SIG-M5 (cell line): ENCODE results near the gene MAGI1.
"Not testable (repeated sequence)": the region's sequence is repeated elsewhere in the genome, so short reads cannot be mapped to it uniquely, and the experiment has no call there.

Source experiments
- DNase-seq: peaks from one replicate; lab custom pipeline; 2025; lab: John Stamatoyannopoulos, UW

Gene MAGI1

DNA sequence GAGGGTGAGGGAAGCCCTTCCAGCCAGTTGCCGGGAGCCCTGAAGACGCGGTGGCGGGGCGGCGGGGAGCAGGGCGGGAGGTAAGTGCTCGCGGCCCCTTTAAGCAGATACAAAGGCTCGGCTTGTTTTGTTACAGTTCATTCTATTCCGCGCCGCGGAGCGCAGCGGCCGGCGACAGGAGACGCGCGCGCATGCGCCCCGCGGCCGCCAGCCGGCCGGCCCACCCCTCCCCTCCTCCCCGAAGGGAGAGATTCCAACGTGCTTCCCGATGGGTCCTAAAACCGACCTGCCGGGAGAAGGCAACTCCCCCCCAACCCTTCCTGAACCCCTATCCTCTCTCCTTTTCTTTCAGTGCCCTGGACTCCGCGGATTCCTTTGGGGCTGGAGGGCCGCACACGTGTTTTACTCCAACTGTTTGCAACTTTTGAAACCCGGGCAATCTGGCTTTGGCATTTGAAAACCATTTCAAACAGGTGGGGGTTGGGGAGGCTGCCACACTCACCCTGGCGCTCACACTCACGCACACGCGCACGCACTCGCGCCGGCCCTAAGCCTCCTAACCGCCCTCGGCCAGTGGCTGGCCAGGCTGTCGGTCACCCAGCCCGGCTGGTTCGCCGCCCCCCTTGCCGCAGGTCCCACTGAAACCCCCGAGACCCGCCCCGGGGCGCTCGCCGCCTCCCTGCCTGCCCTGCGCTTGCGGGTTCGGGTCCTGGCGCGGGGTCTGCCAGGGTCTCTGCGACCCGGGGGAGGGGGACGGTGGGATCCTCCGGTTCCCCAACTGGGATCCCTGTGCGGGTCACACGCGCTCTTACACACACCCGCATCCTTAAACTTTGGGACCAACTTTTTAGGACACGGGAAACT is at the start of gene MAGI1:
Gene MAGI1 (minus strand): TSS at position 193 of the 864 bp plus-strand sequence. CDS start 610 bp downstream, outside the sequence.
- DNase-seq, result no peak

DNA sequence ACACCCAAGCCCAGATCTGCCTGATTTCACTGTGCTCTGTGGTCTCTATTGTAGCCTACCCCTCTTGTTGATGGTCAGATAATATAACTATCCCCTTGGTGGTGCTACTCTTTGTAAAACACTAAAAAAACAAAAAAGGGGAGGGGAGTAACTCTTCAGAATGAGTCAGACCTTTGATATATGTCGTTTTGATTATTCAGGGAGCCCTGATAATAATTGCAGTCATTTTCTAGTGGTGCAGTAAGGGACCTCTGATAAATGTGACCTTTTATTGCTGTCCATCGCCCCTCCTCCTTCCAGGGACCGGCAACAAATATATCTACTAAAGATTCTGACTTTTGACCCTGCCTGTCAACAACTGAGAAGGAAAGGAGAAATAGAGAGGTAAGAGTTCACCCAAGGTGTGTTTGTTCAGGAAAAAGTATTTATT is 45.1 kb upstream of the MAGI1 start:
- DNase-seq, result no peak

DNA sequence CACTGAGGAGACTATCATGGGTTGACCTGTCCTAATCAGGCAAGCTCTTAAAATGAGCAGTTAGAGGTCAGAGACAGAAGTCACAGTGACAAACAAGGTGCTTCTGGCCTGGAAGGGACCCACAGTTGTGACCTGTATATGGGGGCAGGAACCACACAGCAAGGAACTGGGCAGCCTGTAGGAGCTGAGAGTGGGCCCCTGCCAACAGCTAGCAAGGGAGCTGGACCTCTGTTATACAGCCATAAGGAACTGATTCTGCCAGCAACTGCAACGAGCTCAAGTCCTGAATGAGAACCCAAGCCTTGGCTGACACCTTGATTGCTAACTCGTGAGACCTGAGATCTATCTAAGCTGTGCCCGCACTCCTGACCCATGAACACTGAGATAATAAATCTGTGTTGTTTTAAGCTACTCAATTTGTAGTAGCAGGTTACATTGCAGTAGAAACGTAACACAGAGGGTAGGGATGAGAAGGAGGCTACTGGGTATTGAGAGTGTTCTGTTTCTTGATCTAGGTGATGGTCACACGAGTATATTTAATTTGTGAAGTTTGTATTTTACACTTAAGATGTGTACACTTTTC is 44.5 kb upstream of the MAGI1 start:
- no peak for DNase-seq

DNA sequence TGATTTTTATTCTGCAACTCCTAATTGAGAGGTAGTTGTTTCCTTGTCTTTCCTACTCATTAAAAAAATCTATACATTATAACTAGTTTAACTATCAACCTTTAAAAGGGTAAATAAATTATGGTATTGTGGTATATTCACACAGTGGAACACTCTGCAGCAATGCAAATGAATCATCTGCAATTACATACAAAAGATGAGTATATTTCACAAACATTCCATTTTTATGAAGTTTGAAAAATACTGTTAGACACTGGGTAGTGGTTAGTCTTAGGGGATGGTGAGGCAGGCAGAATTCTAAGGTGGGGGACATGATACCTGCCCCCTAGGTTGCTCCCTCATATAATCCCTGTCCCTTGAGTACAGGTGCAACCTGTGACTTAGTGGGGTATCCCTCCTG is 44.0 kb upstream of the MAGI1 start:
- no peak for DNase-seq

DNA sequence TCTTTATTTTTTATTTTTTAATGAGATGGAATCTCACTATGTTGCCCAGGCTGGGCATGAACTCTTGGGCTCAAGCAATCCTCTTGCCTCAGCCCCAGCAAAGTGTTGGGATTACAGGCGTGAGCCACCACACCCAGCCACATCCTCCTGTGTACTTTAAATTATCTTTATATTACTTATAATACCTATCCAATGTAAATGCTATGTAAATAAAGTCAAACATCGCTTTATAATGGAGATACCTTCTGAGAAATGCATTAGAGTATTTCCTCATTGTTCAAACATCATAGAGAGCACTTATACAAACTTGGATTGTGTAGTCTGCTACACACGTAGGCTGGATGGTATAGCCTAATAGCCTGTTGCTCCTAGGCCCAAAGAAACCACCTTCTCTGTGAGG is 41.4 kb upstream of the MAGI1 start:
- DNase-seq, result no peak

DNA sequence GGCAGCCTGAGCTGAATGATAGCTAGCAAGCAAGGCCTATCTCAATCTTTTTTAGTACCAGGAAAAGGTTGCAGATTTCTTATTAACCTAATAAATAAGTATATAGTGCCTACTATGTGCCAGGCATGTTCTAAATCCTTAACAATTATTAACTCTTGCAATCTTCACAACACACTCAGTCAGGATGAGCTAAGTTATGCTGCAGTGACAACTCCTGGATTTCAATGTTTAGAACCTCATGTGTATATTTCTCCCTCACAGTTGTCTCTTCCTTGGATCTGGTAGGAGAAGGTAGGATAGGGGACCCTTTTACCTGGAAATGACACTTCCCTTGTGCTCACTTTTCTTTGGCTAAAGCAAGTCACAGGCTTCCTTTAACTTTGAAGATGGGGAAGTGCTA is 39.3 kb upstream of the MAGI1 start:
- no peak for DNase-seq

DNA sequence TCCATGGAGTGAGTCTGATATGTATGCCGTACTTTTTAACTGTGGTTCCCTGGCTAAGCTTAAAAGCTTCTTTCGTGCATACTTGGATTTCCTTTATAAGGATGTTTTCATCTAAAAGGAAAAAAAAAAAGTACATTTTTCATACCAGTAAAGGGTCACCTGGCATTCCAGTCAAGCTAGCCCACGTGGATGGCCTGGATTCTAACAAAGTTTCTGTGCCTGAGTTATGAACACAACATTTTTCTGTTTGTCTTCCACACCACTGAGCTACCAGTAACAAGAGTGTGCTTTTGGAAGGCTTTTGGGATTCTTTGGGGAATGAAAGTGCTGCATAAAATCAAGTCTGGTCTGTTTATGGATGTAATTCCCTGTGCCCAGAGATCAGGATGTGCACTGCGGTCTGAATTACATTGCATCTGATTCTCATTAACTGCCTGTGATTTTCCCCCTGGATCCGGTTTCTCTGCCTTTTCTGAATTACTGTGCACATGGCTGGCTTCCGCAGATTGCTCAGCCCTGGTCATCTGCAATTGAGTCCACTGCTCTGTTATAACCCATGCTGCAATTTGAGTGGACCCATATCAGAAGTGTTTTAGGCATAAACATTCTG is 38.2 kb upstream of the MAGI1 start:
- no peak for DNase-seq

DNA sequence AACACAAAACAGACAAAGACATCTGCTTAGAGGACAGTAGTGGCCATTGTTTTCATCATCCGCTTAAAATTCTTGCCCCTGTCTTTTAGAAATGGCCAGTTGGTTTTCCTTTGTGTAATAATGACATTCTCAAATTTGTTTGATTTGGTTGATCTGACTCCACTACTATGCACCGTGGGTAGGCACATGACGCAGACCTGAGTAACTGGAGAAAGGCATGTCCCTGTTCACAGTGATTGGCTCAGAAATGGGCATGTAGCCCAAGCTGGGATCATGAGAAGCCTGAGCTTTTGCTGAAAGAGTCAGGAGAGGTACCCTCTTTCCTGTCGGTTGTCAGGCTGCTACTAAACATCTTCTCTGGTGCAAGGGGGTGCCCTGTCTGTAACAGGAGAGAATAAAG is 36.6 kb upstream of the MAGI1 start:
- no peak for DNase-seq

DNA sequence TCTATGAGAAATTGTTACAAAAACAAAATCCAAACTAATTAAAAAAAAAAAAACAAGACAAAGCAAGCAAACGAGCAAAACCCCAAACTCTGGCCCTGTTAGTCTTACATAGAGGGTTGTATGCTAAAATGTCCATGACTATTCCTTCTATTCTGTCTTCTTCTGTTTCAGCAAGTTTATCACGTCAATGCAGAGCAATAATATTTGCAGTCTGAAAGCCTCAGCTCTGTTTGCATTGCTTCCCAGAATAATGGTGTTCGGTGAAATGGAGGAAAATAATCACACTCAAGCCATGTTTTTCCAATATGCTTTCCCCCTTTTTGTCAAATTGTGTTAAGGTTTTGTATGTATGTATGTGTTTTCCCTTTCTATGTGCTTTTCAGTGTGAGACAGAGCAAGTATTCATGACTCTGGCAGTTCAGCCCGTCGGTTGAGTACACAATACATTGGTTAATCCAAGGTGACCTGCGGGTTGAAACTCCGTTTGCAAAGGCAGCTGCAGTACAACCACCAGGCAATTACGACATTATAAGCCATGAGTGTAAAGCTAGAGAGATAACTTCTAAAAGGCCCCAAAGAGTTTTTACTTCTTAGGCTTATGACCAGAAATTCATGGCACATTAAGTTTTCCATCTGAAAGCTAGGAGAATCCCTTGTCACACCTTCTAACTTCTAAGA is 34.9 kb upstream of the MAGI1 start:
- DNase-seq, result no peak

DNA sequence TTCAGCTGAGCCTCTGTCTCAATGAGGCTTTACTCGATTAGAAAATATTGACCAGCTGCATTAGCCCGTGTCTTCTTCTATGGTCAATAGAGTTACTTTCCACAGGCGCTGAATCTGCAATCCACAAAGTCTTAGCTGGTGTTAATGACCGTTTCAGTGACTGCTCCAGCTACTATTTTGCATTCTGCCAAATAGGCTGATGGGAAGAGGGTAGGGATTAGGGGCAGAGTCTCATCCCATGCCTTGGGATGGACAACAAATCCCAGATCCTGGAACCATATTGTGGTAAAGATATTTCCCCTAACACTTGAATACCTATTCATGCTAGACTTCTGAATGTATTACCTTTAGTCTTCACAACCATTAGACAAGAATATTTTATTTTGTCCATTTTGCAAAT is 29.5 kb upstream of the MAGI1 start:
- no peak for DNase-seq

DNA sequence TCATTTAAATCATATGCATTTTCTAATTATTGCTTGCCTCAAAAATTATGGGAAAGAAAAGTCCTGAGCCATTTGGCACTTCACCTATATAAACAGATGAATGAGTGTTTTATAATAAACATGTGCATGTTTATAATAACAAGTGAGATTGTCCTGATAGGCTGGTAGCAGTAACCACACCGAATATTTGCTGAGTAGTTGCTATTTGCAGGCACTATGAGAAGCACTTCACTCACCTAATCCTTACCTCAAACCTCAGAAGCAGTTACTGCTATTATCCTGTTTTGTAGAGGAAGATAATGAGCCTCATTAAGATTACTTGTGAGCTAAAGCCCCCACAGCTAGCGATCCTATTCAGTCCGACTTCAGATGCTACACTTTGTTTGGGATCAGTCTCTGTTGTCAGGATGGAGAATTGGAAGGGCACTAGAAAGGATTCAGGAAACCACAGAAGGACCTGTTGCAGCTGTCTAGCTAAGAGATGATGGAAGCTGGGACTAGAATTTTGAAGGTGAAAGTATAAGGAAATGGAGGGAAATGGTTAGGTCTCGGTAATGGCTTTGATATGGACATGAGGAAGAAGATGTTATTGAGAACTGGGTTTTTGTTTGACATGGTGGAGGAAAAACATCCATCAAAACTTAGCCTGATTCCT is 28.4 kb upstream of the MAGI1 start:
- no peak for DNase-seq

DNA sequence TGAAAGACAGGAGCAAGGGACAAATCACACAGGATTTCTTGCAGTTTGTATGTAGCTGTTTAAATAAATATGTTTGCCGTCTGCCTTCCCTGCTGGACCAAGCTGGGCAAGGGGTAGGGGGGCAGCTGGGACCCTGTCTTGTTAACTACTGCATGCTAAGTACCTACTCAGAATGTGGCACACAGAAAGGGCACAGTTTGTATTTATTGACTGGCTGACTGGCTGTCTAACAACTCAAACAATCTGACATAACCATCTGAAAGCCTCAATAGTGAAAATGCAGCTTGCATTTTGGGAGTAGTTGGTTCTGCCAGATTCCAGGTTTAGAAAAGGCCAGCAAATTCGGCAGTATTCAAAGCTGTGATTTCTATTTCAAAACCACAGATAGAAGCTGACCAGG is 16.6 kb upstream of the MAGI1 start:
- DNase-seq, result no peak

DNA sequence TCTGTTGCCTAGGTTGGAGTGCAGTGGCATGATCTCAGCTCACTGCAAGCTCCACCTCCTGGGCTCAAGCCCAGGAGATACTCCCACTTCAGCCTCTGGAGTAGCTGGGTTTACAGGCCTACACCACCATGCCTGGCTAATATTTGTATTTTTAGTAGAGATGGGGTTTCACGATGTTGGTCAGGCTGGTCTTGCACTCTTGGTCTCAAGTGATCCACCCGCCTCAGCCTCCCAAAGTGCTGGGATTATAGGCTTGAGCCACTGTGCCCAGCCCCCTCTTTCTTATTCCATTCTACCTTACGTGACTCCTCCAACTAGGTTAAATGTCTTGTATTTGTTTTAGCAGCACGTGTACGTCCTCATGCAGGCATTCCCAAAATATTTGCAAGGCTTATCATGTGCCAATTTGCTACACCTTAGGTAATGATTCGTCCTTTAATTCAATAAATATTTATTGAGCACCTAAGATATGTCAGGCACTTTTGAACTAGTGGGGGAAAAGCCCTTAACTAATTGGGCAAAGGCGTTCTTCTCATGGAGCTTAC is 14.9 kb upstream of the MAGI1 start:
- no peak for DNase-seq

DNA sequence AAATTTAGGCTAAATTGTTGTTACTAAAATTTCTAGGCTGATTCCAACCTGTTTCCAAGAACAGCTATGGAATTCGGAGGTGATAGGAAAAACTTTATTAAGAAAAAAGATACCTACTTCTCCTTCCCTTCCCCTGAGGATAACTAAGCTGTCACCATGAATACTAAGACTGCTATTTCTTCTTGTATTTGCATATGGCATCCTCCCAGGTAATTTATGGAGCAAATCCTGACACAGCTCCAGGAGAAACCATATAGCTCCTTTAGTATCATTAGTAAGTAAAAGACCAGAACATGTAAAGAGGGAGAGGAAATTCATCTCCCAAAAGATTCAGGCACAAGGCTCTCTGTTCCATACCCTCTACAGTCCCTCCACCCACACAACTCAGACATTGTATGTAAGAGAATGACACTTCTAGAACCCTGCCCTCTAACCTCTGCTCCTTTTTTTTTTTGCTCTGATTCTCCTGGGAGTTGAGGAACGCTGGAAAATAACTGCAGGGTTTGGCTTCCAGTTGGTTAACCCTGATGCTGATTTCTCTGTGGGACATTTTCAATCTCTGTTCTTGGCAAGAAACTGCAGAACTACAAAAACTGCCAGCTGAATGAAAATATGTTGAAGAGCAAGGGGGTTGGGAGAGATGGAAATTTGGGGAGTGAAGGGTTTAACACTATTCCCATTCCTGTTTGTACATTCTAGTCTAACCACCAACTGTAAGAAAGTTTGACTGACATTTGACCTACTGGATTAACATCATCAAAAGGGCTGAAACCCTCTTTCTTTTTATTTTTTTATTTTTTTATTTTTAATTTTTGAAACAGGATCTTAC is 14.2 kb upstream of the MAGI1 start:
- DNase-seq, result no peak

DNA sequence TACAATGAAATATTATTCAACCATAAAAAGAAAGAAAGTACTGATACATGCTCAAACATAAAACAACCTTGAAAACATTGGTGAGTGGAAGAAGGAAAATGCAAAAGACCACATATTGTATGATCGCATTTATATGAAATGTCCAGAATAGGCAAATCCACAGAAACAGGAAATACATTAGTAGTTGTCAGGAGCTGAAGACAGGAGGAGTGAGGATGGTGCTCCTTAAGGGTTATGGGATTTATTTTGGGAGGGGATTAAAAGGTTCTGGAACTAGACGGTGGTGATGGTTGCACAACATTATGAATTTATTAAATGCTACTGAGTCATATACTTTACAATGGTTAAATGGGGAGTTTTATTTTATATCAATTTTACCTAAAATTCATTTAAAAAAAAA is 12.1 kb upstream of the MAGI1 start:
- DNase-seq, result no peak

DNA sequence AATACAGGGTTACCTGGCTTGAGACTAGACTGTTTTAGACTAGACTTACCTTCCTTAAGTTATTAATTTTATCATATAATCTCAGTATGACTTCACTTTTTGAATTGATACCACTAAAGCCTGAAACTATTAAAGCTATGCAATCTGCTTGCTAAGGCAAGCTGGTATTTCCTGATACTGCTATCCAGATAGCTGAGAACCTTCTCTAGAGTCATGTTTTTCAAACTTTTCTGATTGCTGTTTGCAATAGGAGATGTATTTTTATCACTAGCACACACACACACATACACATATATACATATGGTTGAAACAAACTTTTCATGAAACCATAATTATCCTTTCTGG is 9.3 kb upstream of the MAGI1 start:
- no peak for DNase-seq

DNA sequence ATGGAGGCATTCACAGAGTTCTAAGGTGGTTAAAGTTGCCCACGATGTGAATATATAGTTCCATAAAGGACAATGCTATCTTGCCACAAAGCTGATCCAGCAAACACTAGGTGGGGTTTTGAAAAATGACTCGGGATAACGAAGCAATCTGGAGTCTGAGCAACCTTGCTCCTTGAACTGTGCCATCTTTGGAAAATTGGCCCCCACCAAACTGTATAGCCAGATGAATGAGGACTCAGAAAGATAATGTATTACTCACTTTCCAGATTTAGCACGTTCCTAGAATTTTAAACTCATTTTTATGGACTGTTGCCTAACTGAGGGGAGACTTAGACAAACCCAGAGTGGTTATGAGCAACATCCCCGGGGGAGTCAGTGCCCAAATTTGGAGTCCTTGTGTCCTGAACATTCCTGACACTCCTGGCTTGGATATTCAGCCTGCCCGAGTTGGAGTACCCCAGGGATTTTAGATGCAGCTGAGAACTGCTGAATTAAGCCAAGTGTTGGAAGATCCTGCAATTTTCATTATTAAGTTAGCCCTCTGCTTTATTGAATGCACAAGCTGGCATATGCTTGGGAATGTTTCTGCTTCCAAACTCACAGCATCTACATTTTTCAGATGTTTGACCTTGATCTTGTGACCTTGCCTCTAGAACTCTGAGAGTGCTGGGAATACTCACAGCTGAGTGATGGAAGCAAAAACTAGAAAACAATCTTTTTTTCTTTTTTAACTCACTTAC is 8.8 kb upstream of the MAGI1 start:
- DNase-seq, result no peak

DNA sequence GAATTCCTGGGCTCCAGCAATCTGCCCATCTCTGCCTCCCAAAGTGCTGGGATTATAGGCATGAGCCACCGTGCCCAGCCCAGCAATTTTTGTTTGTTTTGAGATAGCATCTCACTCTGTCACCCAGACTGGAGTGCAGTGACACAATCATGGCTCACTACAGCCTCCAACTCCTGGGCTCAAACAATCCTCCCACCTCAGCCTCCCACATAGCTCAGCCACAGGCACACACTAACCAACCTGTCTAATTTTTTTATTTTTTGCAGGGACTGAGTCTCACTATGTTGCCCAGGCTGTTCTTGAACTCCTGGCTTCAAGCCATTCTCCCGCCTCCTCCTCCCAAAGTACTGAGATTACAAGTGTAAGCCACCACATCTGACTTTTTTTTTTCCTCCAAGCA is 7.6 kb upstream of the MAGI1 start:
- DNase-seq, result not testable (repeated sequence)

DNA sequence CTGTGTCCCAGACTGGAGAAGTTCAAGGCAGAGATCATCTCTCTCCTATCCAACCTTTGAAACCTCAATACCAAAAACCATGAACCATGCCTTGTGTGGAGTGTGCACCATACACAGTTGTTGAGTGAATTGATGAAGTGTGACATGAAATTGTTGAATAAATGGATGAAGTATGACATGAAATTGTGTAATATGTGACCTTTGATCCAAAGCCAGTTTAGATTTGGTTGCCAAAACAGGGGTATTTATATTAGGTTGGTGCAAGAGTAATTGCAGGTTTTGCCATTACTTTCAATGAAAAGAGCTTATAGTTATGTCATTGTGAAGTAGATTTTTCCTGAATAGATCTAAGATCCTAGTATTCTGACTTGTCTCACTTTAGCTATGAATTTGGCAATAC is 3.1 kb upstream of the MAGI1 start:
- no peak for DNase-seq

DNA sequence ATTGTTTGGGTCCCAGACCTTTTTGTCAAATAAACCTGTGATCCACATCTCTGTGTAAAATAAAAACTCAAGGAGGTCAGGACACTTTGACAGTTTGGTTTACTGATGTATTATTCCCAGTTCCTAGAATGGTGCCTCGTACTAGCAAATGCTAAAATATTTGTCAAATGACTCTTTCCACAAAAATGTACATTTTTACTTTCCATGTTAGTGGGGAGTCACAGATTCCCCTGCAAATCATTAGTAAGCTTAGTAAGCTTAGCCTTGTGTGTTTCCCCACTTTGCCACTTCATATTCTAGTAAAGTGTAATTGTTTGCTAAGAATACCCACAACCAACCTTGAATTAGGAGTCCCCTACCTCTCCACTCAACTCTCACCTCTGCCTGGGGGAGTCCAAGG is 2.4 kb upstream of the MAGI1 start:
- DNase-seq, result no peak

DNA sequence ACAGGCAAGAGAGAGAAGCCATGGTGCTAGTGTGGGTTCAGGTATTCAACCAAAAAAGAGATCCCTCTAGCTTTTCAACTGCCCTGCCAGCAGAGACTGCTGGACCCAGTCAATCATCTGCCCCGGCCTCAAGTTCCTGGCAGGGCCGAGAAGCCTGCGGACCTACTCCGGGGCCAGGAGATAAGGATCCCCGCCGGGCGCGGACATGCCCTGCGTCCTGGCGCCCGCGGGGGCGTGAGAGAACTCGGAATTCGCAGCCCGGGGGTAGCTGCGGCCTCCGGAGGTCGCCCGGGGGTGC is 821 bp upstream of the MAGI1 start:
- DNase-seq, result no peak
